Activated CD4-positive, alpha-beta T cell treated with anti-CD3 and anti-CD28 coated beads for 24 hours (primary cell): ENCODE measurements around the gene TEPSIN.

Experiments used
- DNase-seq, 2 donors: peaks; one replicate each; pipeline ENCODE4 v3.0.0-alpha.2; 2020; ENCODE audit warnings: low read depth in 2 of 2

The TEPSIN gene

GRCh38 chr17:81197409-81197795 is 41.5 kb downstream of the TEPSIN start:
- DNase-seq = no peak

- DNase-seq = no peak
Measured at GRCh38 chr17:81196505-81197408, 42.1 kb downstream of the TEPSIN start.

- DNase-seq = no peak
Measured at GRCh38 chr17:81195941-81196495, 42.8 kb downstream of the TEPSIN start.

- DNase-seq = no peak
Measured at GRCh38 chr17:81194941-81195901, 43.6 kb downstream of the TEPSIN start.

- no peak for DNase-seq
Measured at GRCh38 chr17:81194225-81194760, 44.6 kb downstream of the TEPSIN start.

GRCh38 chr17:81193470-81194224 is 45.2 kb downstream of the TEPSIN start:
- DNase-seq = no peak

GRCh38 chr17:81193051-81193410 is 45.8 kb downstream of the TEPSIN start:
- DNase-seq = no peak

GRCh38 chr17:81192386-81193050 is 46.3 kb downstream of the TEPSIN start:
- no peak for DNase-seq

GRCh38 chr17:81191646-81192045 is 47.2 kb downstream of the TEPSIN start:
- no peak for DNase-seq

- no peak for DNase-seq
Measured at GRCh38 chr17:81191116-81191515, 47.7 kb downstream of the TEPSIN start.

- DNase-seq = no peak
Measured at GRCh38 chr17:81190591-81190990, 48.3 kb downstream of the TEPSIN start.

GRCh38 chr17:81189670-81190530 is 49.0 kb downstream of the TEPSIN start:
- DNase-seq = no peak

- DNase-seq = no peak
Measured at GRCh38 chr17:81189016-81189415, 49.8 kb downstream of the TEPSIN start.

- DNase-seq = no peak
Measured at GRCh38 chr17:81188491-81188840, 50.4 kb downstream of the TEPSIN start.

GRCh38 chr17:81187586-81188490 is 51.0 kb downstream of the TEPSIN start:
- DNase-seq = no peak

- no peak for DNase-seq
Measured at GRCh38 chr17:81187120-81187519, 51.7 kb downstream of the TEPSIN start.

GRCh38 chr17:81186203-81186602 is 52.7 kb downstream of the TEPSIN start:
- no peak for DNase-seq

GRCh38 chr17:81184555-81184954 is 54.3 kb downstream of the TEPSIN start:
- no peak for DNase-seq

- no peak for DNase-seq
Measured at GRCh38 chr17:81183807-81184206, 55.0 kb downstream of the TEPSIN start.
